Body of pancreas (tissue), 4 donors: ENCODE data around the gene ATOH8.

ENCODE experiments used
- CTCF ChIP-seq, 7 experiments: fragments of 450-650 bp in 4 of 7; fragments of 200-600 bp in 3 of 7; sonication (generic) in 3 of 7; IDR thresholded peaks; one replicate each; pipeline ENCODE4 v1.5.1; 2016 to 2019; ENCODE audit warnings: antibody characterized with exemption in 7 of 7
- POLR2A ChIP-seq, 3 donors: fragments of 450-650 bp; IDR thresholded peaks; one replicate each; pipeline ENCODE4 v1.6.1; 2016; ENCODE audit warnings: antibody characterized with exemption in 3 of 3, mild to moderate bottlenecking in 2 of 3

- TF ChIP-seq CTCF (IDR thresholded peaks at IDR 0.05) (no peak), POLR2A (IDR thresholded peaks at IDR 0.05) (no peak)
Observed at GRCh38 chr2:85765081-85765731, 11.4 kb downstream of the ATOH8 start.
